SK-N-SH treated with all-trans-retinoic acid at 6 μM for 48 hours (cell line): ENCODE results near the gene ARMCX6.

ENCODE experiments used
- ATAC-seq: fragments of 200-7000 bp; cut with Tn5 transposase; 3 replicates; pipeline ENCODE4 v1.9.1; 2020; ENCODE audit warnings: mild to moderate bottlenecking, moderate library complexity
- ARNTL ChIP-seq: fragments of 450-650 bp; formaldehyde crosslinking; IDR thresholded peaks from 2 replicates; pipeline ENCODE4 v1.5.0; 2020; ENCODE audit warnings: low read depth, mild to moderate bottlenecking, moderate library complexity, borderline replicate concordance
- BACH2 ChIP-seq: fragments of 250-450 bp; sonication (Bioruptor Pico); IDR thresholded peaks from 2 replicates; pipeline ENCODE4 v1.9.0; 2021; ENCODE audit warnings: mild to moderate bottlenecking, borderline replicate concordance
- CSDC2 ChIP-seq: fragments of 250-450 bp; sonication (Bioruptor Pico); IDR thresholded peaks from 2 replicates; pipeline ENCODE4 v1.5.0; 2020; ENCODE audit warnings: mild to moderate bottlenecking, moderate library complexity
- CSRNP3 ChIP-seq: fragments of 250-450 bp; sonication (Bioruptor Pico); IDR thresholded peaks from 2 replicates; pipeline ENCODE4 v1.5.1; 2021; ENCODE audit warnings: mild to moderate bottlenecking, moderate library complexity
- GLIS3 ChIP-seq: fragments of 250-450 bp; sonication (Bioruptor Pico); IDR thresholded peaks from 2 replicates; pipeline ENCODE4 v1.5.0; 2020; ENCODE audit warnings: mild to moderate bottlenecking, moderate library complexity
- ISL1 ChIP-seq: fragments of 250-450 bp; sonication (Bioruptor Pico); IDR thresholded peaks from 2 replicates; pipeline ENCODE4 v2.1.2; 2022; ENCODE audit warnings: mild to moderate bottlenecking, moderate library complexity
- OSR1 ChIP-seq: fragments of 250-450 bp; sonication (Bioruptor Pico); IDR thresholded peaks from 2 replicates; pipeline ENCODE4 v1.8.0; 2022; ENCODE audit warnings: moderate library complexity, mild to moderate bottlenecking, inconsistent platforms
- PATZ1 ChIP-seq: fragments of 250-450 bp; sonication (Bioruptor Pico); IDR thresholded peaks from 2 replicates; pipeline ENCODE4 v1.8.0; 2020; ENCODE audit warnings: mild to moderate bottlenecking, moderate library complexity, borderline replicate concordance
- POU6F1 ChIP-seq: fragments of 250-450 bp; sonication (Bioruptor Pico); IDR thresholded peaks from 2 replicates; pipeline ENCODE4 v1.8.0; 2021; ENCODE audit warnings: low read depth, mild to moderate bottlenecking, moderate library complexity, borderline replicate concordance
- PPARA ChIP-seq: fragments of 250-450 bp; sonication (Bioruptor Pico); IDR thresholded peaks from 2 replicates; pipeline ENCODE4 v1.5.0; 2020; ENCODE audit warnings: mild to moderate bottlenecking, borderline replicate concordance
- RARB ChIP-seq: fragments of 250-450 bp; sonication (Bioruptor Pico); IDR thresholded peaks from 2 replicates; pipeline ENCODE4 v1.8.0; 2021; ENCODE audit warnings: mild to moderate bottlenecking, moderate library complexity
- TCF4 ChIP-seq: fragments of 250-450 bp; sonication (Bioruptor Pico); IDR thresholded peaks from 2 replicates; pipeline ENCODE4 v1.8.0; 2021; ENCODE audit warnings: mild to moderate bottlenecking, moderate library complexity, borderline replicate concordance
- TOX ChIP-seq: fragments of 250-450 bp; sonication (Bioruptor Pico); IDR thresholded peaks from 2 replicates; pipeline ENCODE4 v1.8.0; 2021; ENCODE audit warnings: mild to moderate bottlenecking, moderate library complexity, borderline replicate concordance
- TSHZ2 ChIP-seq: fragments of 250-450 bp; sonication (Bioruptor Pico); IDR thresholded peaks from 2 replicates; pipeline ENCODE4 v1.5.0; 2020; ENCODE audit warnings: mild to moderate bottlenecking, moderate library complexity
- ZC3H10 ChIP-seq: fragments of 250-450 bp; sonication (Bioruptor Pico); IDR thresholded peaks from 2 replicates; pipeline ENCODE4 v1.5.1; 2021; ENCODE audit warnings: mild to moderate bottlenecking, moderate library complexity
- ZFP3 ChIP-seq: fragments of 250-450 bp; sonication (Bioruptor Pico); IDR thresholded peaks from 2 replicates; pipeline ENCODE4 v1.5.0; 2020; ENCODE audit warnings: mild to moderate bottlenecking, moderate library complexity
- ZFP30 ChIP-seq: fragments of 450-650 bp; formaldehyde crosslinking; IDR thresholded peaks from 2 replicates; pipeline ENCODE4 v1.5.0; 2022; ENCODE audit warnings: mild to moderate bottlenecking, moderate library complexity
- ZNF70 ChIP-seq: fragments of 450-650 bp; formaldehyde crosslinking; IDR thresholded peaks from 2 replicates; pipeline ENCODE4 v1.5.0; 2020; ENCODE audit warnings: mild to moderate bottlenecking, moderate library complexity
- ZNF8 ChIP-seq: fragments of 450-650 bp; formaldehyde crosslinking; IDR thresholded peaks from 2 replicates; pipeline ENCODE4 v1.5.0; 2020; ENCODE audit warnings: mild to moderate bottlenecking, moderate library complexity

ARMCX6 gene

GRCh38 chrX:101617211-101618191, at the start of gene ARMCX6:
Gene ARMCX6, minus strand, starts transcription at chrX:101618000. Its CDS starts 1,380 bp downstream, at chrX:101616620.
- ATAC-seq = peak; percentile 90
- TF ChIP-seq CSRNP3 (CRISPR knock-in tag) = no peak
- no peak for TF ChIP-seq OSR1 (CRISPR knock-in tag)
- no peak for TF ChIP-seq PATZ1 (CRISPR knock-in tag)
- TF ChIP-seq POU6F1 (CRISPR knock-in tag) = no peak
- no peak for TF ChIP-seq BACH2 (CRISPR knock-in tag)
- TF ChIP-seq TCF4 (CRISPR knock-in tag) = no peak
- TF ChIP-seq TSHZ2 (CRISPR knock-in tag) = no peak
- no peak for TF ChIP-seq ZNF8
- no peak for TF ChIP-seq GLIS3 (CRISPR knock-in tag)
- TF ChIP-seq ZC3H10 (CRISPR knock-in tag) = no peak
- TF ChIP-seq ZFP30 = no peak
- TF ChIP-seq PPARA (CRISPR knock-in tag) = no peak
- TF ChIP-seq ZFP3 = no peak

GRCh38 chrX:101659601-101660063, 41.8 kb upstream of the ARMCX6 start, which contains the start of gene ARMCX2:
Gene ARMCX2, minus strand, starts transcription at chrX:101659850. Its CDS starts 2,262 bp downstream, at chrX:101657588.
- TF ChIP-seq ISL1 (CRISPR knock-in tag) (no peak), CSRNP3 (CRISPR knock-in tag) (no peak), RARB (no peak), TOX (no peak)
- TF ChIP-seq, all 23 proteins: peak for 0
- peak; percentile 85 for ATAC-seq

- peak; percentile 94 for ATAC-seq
- TF ChIP-seq ZNF8 = no peak
- no peak for TF ChIP-seq ARNTL (CRISPR knock-in tag)
- no peak for TF ChIP-seq ZFP30
- no peak for TF ChIP-seq RARB
- no peak for TF ChIP-seq PPARA (CRISPR knock-in tag)
- no peak for TF ChIP-seq OSR1 (CRISPR knock-in tag)
- TF ChIP-seq GLIS3 (CRISPR knock-in tag) = no peak
- no peak for TF ChIP-seq CSDC2 (CRISPR knock-in tag)
- TF ChIP-seq TSHZ2 (CRISPR knock-in tag) = no peak
- no peak for TF ChIP-seq TCF4 (CRISPR knock-in tag)
- no peak for TF ChIP-seq TOX
- TF ChIP-seq CSRNP3 (CRISPR knock-in tag) = no peak
- TF ChIP-seq ZNF70 = no peak
- TF ChIP-seq ISL1 (CRISPR knock-in tag) = no peak
Measured at GRCh38 chrX:101658661-101659491, 41.1 kb upstream of the ARMCX6 start.
